HG02642 (cell line): ENCODE measurements around the gene GDPD5.

Experiments
- ATAC-seq: cut with Tn5 transposase; IDR thresholded peaks from one replicate; pipeline ENCODE4 v1.9.1; 2021; ENCODE audit warnings: mild to moderate bottlenecking; ENCODE audit not compliant: unreplicated experiment, poor library complexity

GDPD5 gene

GRCh38 chr11:75558939-75559843 lies 33.5 kb upstream of the GDPD5 start:
- no peak for ATAC-seq

DNA sequence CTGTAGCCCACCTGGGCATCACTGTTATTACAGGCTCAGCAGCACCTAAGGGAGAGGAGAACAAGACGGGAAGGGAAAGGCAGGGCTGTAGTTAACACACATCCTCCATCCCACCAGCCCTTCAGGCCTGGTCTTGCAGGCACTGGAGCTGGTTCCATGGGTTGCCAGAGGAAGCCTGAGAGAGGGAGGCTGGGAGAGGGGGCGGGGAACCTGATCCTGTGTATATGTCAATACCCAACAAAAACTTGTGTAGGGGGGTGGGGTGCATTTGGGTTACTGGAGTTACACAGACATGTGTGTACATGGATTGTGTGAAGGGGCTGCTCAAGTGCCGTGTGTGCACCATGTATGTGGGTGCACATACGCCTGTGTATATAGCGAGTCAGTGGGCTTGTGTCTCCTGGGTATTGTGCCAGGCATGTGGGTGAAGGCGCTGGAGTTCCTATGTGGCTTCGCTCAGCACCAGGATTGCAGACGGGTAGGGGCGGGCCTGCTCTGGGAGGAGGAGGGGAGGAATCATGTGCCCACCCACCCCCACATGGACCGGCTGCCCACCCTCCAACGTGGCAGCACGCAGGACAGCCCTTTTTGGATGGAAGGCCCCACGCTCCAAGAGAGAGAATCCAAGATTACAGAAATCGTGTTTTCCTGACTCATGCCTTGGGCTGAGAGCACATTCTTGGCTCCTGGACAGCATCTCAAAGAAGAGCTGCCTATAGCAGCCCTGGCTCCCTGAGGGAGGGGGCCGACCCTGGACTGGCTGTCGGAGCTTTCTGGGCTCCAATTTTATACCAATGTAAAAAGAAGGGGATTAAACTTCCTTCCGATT lies 32.1 kb upstream of the GDPD5 start:
- no peak for ATAC-seq

DNA sequence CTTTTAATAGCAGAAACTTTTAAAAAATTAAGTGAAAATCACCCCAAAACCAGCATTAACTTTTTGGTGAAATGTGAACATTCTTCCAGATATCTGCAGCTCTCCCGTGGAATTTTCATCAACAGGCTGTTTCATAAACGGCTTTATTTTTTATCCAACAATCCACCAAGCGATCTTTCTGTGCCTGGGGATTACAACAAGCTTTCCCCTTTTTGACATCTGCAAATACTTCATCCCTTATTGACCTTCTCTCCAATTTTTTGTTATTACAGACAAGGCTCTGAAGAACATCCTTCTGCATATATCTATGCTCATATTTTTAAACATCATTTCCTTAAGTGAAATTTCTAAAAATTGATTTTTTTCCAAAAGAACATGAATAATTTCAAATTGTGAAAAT lies 30.5 kb upstream of the GDPD5 start:
- ATAC-seq: no peak

DNA sequence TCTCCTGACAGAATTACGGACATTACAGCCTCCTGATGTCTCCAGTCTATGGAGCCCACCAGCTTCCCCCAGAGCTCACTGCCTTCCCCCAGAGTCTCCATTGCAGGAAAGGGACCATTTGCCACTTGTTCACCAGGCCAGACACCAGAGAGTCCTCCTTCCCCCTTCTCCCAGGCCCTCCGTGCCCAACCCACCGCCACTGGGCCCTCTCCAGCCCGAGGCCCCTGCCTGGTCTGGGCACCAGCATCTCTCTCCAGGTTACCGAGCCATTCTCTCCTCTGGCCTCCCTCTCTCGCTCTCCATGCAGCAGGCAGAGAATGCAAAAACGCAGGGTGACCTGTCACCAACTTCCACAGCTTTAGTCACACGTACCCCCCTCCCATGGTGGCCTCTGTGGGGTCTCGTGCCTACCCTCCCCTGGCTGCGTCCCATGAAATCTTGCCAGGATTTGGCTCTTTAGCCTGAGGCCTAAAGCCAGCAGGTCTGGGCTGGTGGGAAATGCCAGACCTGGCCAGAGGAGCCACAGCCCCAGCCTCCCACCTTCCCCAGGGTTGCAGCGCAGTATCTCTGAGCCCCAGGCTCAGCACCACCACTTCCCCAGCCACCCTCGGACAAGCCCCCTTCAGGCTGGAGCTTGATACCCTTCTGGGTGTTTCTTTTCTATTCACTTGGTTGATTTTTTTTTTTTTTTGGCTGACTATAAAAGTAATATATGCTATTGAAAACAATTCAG lies 29.5 kb upstream of the GDPD5 start:
- no peak for ATAC-seq

DNA sequence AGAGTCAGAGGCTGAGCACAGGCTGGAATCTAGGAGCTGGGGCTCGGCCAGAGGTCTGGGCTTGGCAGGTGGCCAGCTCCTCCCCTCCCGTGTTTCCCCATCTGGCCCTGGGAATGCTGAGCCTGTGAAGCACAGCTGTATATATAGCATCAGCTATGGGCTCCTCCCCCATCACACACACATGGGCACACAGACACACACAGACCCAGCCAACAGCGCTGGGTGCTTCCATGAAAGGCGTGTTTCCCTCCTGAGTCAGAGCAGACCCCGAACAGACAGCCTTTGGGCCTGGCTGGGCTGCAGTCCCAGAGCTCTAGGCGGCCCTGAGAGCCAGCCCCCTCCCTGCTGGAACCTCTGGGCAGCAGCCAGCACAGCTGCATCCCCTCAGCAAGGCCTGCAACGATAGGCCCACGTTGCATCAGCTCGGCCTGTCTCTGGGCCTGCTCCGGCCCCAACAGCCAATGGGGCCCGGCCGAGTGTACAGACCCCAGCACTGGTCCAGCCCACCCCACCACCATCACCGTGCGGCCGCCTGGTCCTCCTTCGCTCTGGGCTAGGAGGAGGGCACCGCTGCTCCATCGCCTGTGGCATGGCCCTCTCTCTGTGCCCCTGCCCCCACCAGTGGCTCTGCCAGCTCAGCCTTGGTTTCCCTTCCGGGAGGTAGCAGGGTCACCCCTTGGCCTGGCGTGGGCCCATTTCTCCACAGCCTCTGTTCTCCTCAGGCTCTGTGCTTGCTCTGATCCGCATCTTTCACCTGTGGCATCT lies 28.7 kb upstream of the GDPD5 start:
- ATAC-seq: no peak

- ATAC-seq: no peak
Observed at GRCh38 chr11:75553889-75554257, 28.1 kb upstream of the GDPD5 start.

- no peak for ATAC-seq
Observed at GRCh38 chr11:75553182-75553581, 27.4 kb upstream of the GDPD5 start.

GRCh38 chr11:75549370-75549958 lies 23.7 kb upstream of the GDPD5 start:
- ATAC-seq: no peak

GRCh38 chr11:75548595-75549272 lies 23.0 kb upstream of the GDPD5 start:
- no peak for ATAC-seq

GRCh38 chr11:75547617-75548058 lies 21.9 kb upstream of the GDPD5 start:
- ATAC-seq: no peak

DNA sequence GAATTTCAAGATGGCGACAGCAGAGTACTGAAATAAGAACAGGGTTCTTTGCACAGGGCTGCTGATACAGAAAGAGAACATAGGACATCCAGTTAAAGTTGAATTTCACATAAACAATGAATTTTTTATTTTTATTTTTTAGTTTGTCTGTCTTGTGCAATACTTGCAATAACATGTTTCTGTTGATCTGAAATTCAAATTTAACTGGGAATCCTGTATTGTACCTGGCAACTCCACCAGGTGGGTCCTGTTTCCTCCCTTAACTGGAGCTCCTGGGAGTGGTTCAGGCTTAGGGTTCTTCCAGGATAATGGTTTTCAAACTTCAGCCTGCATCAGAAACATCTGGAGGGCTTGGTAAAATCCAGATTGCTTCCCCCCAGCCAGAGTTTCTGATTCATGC lies 21.4 kb upstream of the GDPD5 start:
- ATAC-seq: no peak

DNA sequence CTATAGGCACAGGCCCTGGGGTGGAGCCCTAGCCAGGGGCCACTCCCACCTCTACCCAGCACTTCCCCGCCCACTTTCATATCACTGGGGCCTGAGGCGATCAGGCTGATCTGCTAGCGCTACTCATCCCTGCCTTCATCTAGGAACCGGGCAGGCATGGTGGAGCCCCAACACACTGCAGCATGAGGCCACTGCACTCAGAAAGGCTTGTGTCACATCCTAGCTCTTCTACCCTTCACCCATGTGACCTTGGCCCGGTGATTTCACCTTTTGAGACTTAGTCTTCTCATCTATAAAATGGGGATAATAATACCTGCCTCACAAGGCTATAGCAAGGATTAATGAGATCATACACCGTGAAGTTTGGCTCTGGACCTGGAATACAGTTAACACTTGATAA lies 18.1 kb upstream of the GDPD5 start:
- no peak for ATAC-seq

- no peak for ATAC-seq
Observed at GRCh38 chr11:75542088-75542438, 16.3 kb upstream of the GDPD5 start.

DNA sequence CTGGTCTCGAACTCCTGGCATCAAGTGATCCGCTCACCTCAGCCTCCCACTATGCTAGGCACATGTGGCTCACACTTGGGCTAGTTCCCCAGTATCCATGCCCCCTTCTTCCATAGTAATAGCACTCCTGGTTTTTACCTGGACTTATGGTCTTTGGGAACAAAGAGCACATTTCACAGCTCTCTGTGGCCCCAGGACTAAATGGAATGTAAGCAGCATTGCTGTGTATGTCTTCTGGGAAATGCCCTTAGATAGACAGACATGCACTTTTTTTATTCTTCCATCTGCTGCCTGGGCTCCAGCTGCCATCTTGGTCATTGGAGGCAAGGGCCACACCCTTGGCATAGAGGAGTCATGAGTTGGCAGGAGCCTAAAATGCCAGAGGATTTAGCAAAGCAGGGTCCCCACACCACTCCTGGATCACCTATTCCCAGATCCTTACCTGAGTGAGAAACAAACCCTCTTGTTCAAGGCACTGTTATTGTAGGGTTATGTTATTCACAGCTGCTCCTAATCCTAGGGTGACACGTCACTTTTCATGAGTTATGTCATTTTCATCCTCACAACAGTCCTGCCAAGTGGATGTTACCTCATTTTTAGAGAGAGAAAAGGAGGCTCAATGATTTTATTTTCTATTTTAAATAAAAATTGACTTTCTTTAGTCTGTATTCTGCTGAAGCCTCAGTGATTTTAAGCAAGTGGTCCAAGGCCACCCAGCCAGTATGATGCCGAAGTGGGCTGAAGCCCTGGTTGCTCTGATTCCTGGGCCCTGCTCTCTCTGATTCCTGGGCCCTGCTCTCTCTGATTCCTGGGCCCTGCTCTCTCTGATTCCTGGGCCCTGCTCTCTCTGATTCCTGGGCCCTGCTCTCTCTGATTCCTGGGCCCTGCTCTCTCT lies 15.7 kb upstream of the GDPD5 start:
- ATAC-seq: no peak

DNA sequence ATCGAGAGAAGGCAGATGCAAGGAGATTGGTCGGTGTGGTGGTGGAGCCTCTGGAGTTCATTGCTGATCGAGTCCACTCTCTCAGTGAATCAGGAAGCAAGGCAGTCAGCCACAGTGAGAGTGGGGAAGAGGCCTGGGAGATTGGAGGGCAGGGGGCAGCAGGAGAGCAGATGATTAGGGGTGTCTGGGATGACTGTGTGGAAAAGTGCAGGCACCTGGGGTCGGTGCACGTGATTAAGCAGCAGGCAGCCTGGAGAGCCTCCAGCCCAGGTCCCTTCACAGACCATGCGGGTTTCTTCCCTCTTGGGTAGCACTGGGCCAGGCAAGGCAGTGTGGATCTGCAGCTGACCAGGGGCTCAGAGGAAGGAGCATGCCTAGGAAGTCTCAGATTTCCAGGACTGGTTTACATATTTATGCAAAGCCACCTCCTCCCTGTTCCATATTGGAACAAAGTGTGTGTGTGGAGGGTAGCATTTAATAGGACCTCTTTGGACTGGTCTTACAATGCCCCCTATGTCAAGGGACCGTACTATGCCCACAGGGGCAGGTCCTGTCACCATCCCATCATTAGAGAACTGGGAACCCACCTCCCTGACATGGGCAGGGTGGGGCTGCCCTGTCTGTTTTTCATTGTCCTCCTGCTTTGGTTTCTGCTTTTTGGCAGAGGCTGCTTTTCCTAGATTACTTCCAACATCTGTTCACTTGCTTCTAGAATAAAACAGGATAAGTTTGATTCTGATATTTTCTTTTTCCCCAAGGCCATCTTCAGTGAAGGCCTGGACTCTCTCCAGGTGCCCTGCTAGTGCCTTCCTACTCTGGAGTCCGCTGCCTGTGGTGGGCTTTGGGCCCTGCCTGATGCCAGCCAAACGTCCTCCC lies 14.0 kb upstream of the GDPD5 start:
- no peak for ATAC-seq

DNA sequence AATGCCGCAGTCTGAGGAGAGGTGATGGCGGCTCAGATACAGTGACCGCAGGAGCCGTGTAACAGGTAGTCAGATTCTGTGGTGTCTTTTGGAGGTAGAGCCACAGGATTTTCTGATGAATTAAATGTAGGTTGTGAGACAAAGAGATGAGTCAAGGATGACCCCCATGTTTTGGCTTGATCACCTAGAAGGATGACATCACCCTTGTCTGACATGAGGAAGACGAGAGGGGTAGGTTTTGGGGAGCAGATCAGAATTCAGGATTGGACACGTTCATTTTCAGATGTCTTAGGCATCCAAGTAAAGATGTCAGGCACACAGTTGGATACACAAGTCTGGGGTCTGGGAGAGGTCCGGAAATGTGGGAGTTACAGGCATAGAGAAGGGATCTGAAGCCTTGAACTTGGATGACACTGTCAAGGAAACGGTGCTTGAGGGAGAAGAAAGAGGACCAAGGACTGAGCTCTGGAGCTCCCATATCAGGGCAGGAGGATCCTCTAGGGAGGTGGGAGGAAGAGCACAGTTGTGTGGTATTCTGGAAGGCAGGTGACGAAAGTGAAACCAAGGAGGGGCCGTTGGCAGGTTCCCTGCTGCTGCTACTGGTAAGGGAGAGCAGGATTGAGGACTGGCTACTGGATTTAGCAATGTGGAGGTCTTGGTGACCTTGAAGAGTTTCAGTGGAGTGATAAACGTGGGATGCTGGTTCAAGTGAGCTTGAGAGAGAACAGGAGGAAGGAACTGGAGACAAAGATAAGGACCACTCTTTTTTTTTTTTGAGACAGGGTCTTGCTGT lies 12.6 kb upstream of the GDPD5 start:
- no peak for ATAC-seq

GRCh38 chr11:75537740-75538139 lies 12.0 kb upstream of the GDPD5 start:
- ATAC-seq: no peak
